Gastroesophageal sphincter (tissue), 4 donors: ENCODE measurements around the gene VAPB. TPM values are rescaled to one million over a fixed set of nuclear protein-coding genes. Genes with fewer than 3 reads are reported as not detected.
"Not testable (repeated sequence)": the region's sequence is repeated elsewhere in the genome, so short reads cannot be mapped to it uniquely, and the experiment has no call there.

ENCODE experiments used
- ATAC-seq: fragments of 150-250 bp; one replicate; pipeline ENCODE4 v1.9.1; 2016; ENCODE audit warnings: mild to moderate bottlenecking, moderate library complexity
- H3K27ac ChIP-seq, 4 donors: fragments of 200-600 bp; sonication (generic) in 3 of 4; 1 replicate in 3 of 4; 2 replicates in 1 of 4; pipeline ENCODE4 v1.5.1; 2016 to 2019
- H3K27me3 ChIP-seq: fragments of 200-600 bp; sonication (generic); one replicate; pipeline ENCODE4 v1.5.1; 2019
- H3K36me3 ChIP-seq, 2 donors: fragments of 200-600 bp; sonication (generic); one replicate each; pipeline ENCODE4 v1.5.1; 2019; ENCODE audit warnings: control low read depth in 1 of 2
- H3K4me1 ChIP-seq, 3 donors: fragments of 200-600 bp; sonication (generic); 1 replicate in 2 of 3; 2 replicates in 1 of 3; pipeline ENCODE4 v1.5.1; 2016 to 2019; ENCODE audit warnings: control low read depth in 2 of 3
- H3K4me3 ChIP-seq, 2 donors: fragments of 200-600 bp; sonication (generic); one replicate each; pipeline ENCODE4 v1.5.1; 2019; ENCODE audit warnings: mild to moderate bottlenecking in 1 of 2, moderate library complexity in 1 of 2
- H3K9me3 ChIP-seq, 3 donors: fragments of 200-600 bp; sonication (generic); one replicate each; pipeline ENCODE4 v1.5.1; 2017 to 2019; ENCODE audit warnings: control low read depth in 2 of 3
- EP300 ChIP-seq: sonication (generic); formaldehyde crosslinking; IDR thresholded peaks from one replicate; pipeline ENCODE4 v1.6.1; 2017; ENCODE audit warnings: antibody characterized with exemption, mild to moderate bottlenecking
- POLR2A ChIP-seq, 2 donors: fragments of 450-650 bp; IDR thresholded peaks; one replicate each; pipeline ENCODE4 v1.6.1; 2017; ENCODE audit warnings: antibody characterized with exemption in 2 of 2, mild to moderate bottlenecking in 2 of 2, moderate library complexity in 1 of 2
- POLR2AphosphoS5 ChIP-seq: sonication (generic); formaldehyde crosslinking; IDR thresholded peaks from one replicate; pipeline ENCODE4 v1.6.1; 2017; ENCODE audit warnings: antibody characterized with exemption
- WGBS, 2 donors: methylation state at CpG; one replicate each; pipeline ENCODE4 v1.1.5; 2018; ENCODE audit warnings: low coverage in 1 of 2; 5-methylcytosine and 5-hydroxymethylcytosine counted together
- total RNA-seq, 4 donors: library from RNA; depleted of rRNA; stranded (reverse); fragments of >200 nt; gene quantifications; one replicate each; pipeline ENCODE4 v1.1.0, GENCODE V29; 2016
- TF ChIP-seq, protein P1 (sequence below), 4 experiments: fragments of 200-600 bp in 2 of 4; fragments of 450-650 bp in 2 of 4; sonication (generic) in 1 of 4; IDR thresholded peaks; one replicate each; pipeline ENCODE4 v1.5.1; 2017 to 2019; ENCODE audit warnings: antibody characterized with exemption in 4 of 4, mild to moderate bottlenecking in 2 of 4, moderate library complexity in 2 of 4

Gene VAPB
- total RNA-seq, 4 donors from 2014 or later = 30.4 to 43.1 (median 35.9) TPM

DNA sequence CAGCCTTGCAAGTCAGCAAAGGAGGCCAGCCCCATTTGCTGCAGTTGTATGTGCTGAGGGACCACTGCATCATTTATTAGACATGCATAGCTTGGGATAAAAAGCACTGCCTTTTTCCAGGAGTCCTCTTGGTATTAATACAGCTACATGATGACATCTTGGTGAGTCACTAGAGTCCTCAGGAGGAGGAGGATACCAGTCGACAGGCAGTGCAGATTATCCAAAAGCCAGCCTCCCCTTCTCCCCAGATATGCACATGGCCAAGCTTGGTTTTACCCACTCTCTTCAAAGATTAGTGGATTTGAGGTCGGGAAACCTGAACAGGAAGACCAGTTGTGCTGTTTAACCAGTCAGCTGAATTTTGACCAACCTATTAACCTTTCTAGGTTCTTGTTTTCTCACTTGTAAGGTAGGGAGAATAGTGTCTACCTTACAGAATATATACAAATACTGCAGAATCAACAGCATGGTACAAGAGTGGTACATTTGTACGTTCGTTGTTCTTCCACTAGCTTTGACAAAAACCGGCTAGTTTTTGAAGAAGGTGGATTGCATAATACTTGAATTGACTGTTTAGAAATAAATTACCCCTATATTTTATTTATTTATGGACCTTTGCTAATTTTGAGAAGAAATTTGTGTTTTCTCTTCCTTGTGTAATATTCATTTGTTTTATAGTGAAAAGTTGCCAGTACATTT is 31.9 kb downstream of the VAPB start:
- H3K27ac ChIP-seq = no peak overlapping the region
- H3K9me3 ChIP-seq = no peaks in the 10 kb centered on the region
- H3K36me3 ChIP-seq = peaks cover 0 to 38% of the 10 kb centered on the region in 2 donors
- peaks cover 0 to 9% (median 2%) of the 10 kb centered on the region in 3 donors for H3K4me1 ChIP-seq
- TF ChIP-seq POLR2A (IDR thresholded peaks at IDR 0.05) = no peak
- no peak for TF ChIP-seq POLR2AphosphoS5
- TF ChIP-seq, protein P1, sequence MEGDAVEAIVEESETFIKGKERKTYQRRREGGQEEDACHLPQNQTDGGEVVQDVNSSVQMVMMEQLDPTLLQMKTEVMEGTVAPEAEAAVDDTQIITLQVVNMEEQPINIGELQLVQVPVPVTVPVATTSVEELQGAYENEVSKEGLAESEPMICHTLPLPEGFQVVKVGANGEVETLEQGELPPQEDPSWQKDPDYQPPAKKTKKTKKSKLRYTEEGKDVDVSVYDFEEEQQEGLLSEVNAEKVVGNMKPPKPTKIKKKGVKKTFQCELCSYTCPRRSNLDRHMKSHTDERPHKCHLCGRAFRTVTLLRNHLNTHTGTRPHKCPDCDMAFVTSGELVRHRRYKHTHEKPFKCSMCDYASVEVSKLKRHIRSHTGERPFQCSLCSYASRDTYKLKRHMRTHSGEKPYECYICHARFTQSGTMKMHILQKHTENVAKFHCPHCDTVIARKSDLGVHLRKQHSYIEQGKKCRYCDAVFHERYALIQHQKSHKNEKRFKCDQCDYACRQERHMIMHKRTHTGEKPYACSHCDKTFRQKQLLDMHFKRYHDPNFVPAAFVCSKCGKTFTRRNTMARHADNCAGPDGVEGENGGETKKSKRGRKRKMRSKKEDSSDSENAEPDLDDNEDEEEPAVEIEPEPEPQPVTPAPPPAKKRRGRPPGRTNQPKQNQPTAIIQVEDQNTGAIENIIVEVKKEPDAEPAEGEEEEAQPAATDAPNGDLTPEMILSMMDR (IDR thresholded peaks at IDR 0.05) = no peak
- TF ChIP-seq EP300 = no peak
- no peak for ATAC-seq
- no peak overlapping the region for H3K4me3 ChIP-seq
- 69 to 82% methylated on average over 5 of the region's 5 CpGs for WGBS, 2 donors
- no peaks in the 10 kb centered on the region for H3K27me3 ChIP-seq

DNA sequence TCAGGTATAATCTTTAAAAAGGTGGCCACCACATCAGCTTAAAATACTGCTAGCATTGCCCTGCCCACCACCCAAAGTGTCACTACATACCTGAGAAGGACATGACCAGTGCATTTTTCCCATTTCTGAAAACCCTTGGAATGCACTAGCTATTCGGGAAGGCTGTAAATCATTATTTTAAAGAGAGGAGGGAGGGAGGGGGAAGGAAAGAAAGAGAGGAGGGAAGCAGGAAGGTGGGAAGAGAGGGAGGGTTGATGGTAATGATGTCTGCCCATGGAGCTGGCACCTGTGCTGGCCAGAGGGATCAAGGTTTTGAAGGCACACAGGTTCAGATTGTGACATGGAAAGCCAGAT is 32.4 kb downstream of the VAPB start:
- Histone ChIP-seq H3K4me3 (no peak overlapping the region), H3K27me3 (no peaks in the 10 kb centered on the region), H3K27ac (no peak overlapping the region), H3K4me1 (peaks cover 0 to 4% (median 0%) of the 10 kb centered on the region in 3 donors), H3K9me3 (no peaks in the 10 kb centered on the region), H3K36me3 (peaks cover 0 to 38% of the 10 kb centered on the region in 2 donors)
- ATAC-seq = no peak
- TF ChIP-seq, protein P1 (IDR thresholded peaks at IDR 0.05) = no peak
- TF ChIP-seq POLR2A (IDR thresholded peaks at IDR 0.05) = no peak
- TF ChIP-seq POLR2AphosphoS5 = no peak
- no peak for TF ChIP-seq EP300
- WGBS, 2 donors = 40 to 67% methylated on average over 1 of the region's 1 CpG

DNA sequence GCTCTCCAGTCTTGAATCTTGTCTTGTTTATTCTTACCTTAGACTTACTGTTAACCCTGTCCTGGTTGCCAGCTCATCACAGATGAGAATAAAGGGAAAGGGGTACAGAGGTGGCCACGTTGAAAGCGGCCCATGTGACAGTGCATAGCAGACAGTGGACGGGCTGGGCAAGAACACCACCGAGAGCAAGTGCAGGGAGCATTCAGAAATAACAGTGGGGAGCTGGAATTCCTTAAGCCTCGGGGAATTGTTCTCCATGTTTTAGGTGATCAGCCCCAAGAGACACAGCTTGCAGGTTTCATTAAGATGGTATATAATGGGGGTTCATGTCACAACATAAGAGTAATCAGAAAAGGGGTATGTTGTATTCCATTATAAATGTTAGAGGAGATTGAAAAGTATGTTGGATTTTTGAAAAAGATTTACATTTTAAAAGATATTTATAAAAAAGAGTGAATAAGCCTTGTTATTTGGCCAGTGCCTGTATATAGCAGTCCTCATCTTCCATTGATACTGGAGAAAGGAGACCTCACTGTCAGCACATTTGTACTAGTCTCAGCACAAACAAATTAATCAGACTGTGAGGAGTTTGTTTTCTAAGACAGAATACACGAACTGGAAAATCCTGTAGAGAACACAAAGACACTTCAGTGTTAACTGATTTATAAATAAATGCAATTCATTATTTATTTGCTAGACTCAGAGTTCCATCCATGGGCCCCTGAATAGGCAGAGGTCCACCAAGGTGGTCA is 35.4 kb downstream of the VAPB start:
- peaks cover 0 to 27% of the 10 kb centered on the region in 2 donors for H3K36me3 ChIP-seq
- H3K9me3 ChIP-seq = no peaks in the 10 kb centered on the region
- no peaks in the 10 kb centered on the region for H3K27me3 ChIP-seq
- H3K4me1 ChIP-seq = peaks cover 0 to 7% (median 0%) of the 10 kb centered on the region in 3 donors
- no peak overlapping the region for H3K27ac ChIP-seq
- no peak for ATAC-seq
- WGBS, 2 donors = 72 to 77% methylated on average over 4 to 6 of the region's 6 CpGs
- H3K4me3 ChIP-seq = no peak overlapping the region
- TF ChIP-seq POLR2AphosphoS5 (no peak), POLR2A (IDR thresholded peaks at IDR 0.05) (no peak), EP300 (no peak)
- TF ChIP-seq, protein P1 (IDR thresholded peaks at IDR 0.05) = no peak

DNA sequence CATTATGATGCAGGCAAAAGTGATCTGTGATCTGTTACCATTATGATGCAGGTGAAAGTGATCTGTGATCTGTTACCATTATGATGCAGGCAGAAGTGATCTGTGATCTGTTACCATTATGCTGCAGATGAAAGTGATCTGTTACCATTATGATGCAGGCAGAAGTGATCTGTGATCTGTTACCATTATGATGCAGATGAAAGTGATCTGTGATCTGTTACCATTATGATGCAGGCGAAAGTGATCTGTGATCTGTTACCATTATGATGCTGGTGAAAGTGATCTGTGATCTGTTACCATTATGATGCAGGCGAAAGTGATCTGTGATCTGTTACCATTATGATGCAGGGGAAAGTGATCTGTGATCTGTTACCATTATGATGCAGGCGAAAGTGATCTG is 38.5 kb downstream of the VAPB start:
- not testable (repeated sequence) for ATAC-seq, H3K36me3 ChIP-seq, H3K9me3 ChIP-seq, H3K4me3 ChIP-seq, H3K27me3 ChIP-seq, H3K27ac ChIP-seq
- WGBS, 2 donors = 92 to 94% methylated on average over 3 of the region's 3 CpGs
- H3K4me1 ChIP-seq = peaks cover 10 to 33% (median 12%) of the 10 kb centered on the region in 3 donors

DNA sequence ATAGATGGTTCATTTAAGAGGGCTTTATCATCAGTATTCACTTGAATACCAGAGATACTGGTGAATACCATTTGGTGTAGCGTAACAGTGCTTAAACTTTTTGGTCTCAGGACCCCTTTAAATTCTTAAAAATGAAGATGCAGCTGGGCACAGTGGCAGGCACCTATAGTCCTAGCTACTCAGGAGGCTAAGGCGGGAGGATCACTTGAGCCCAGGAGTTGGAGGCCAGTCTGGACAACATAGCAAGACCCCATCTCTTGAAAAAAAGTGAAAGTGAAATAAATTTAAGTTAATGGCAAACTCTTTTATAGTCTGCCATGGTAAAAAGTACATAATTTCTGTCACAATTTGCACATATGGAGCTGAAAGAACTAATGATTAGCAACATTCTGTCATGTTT is 39.3 kb downstream of the VAPB start:
- WGBS, 2 donors = 90 to 100% methylated on average over 2 of the region's 2 CpGs
- no peak overlapping the region for H3K4me3 ChIP-seq
- H3K27ac ChIP-seq = no peak overlapping the region
- peaks cover 0 to 3% of the 10 kb centered on the region in 2 donors for H3K36me3 ChIP-seq
- H3K27me3 ChIP-seq = no peaks in the 10 kb centered on the region
- peaks cover 17 to 41% (median 17%) of the 10 kb centered on the region in 3 donors for H3K4me1 ChIP-seq
- TF ChIP-seq, protein P1 (IDR thresholded peaks at IDR 0.05) = no peak
- TF ChIP-seq EP300 (no peak), POLR2AphosphoS5 (no peak), POLR2A (IDR thresholded peaks at IDR 0.05) (no peak)
- no peak for ATAC-seq
- H3K9me3 ChIP-seq = no peaks in the 10 kb centered on the region
